Measurements from ENCODE around the gene PDE4B.

PDE4B gene

GRCh38 chr1:65979136-65980044 lies 186.7 kb downstream of the PDE4B start:
- no peak for DNase-seq (ENCODE audit: low read depth)
- no peak overlapping the region for H3K4me3 ChIP-seq (ENCODE audit: low read depth, low read length)
- no peak for TF ChIP-seq CTCF (IDR thresholded peaks at IDR 0.05; ENCODE audit: control insufficient read depth, extremely low read depth, insufficient read depth)

- no peak for TF ChIP-seq CTCF (IDR thresholded peaks at IDR 0.05; ENCODE audit: control insufficient read depth, extremely low read depth, insufficient read depth)
These were observed 187.5 kb downstream of the PDE4B start for GRCh38 chr1:65980237-65980636.

GRCh38 chr1:65983500-65983899 lies 190.8 kb downstream of the PDE4B start:
- DNase-seq (ENCODE audit: low read depth) = no peak
- no peak for TF ChIP-seq CTCF (IDR thresholded peaks at IDR 0.05; ENCODE audit: control insufficient read depth, extremely low read depth, insufficient read depth)
- no peak overlapping the region for H3K4me3 ChIP-seq (ENCODE audit: low read depth, low read length)

More at GRCh38 chr1:65980237-65980636, 187.5 kb downstream of the PDE4B start:
- H3K4me3 ChIP-seq (ENCODE audit: low read depth, low read length) = no peak overlapping the region
- DNase-seq (ENCODE audit: low read depth) = no peak

- no peak overlapping the region for H3K4me3 ChIP-seq (ENCODE audit: low read depth, low read length)
- no peak for TF ChIP-seq CTCF (IDR thresholded peaks at IDR 0.05; ENCODE audit: control insufficient read depth, extremely low read depth, insufficient read depth)
- DNase-seq (ENCODE audit: low read depth) = no peak
These were observed 192.8 kb downstream of the PDE4B start for GRCh38 chr1:65985393-65986066.

- no peak for TF ChIP-seq CTCF (IDR thresholded peaks at IDR 0.05; ENCODE audit: control insufficient read depth, extremely low read depth, insufficient read depth)
- DNase-seq (ENCODE audit: low read depth) = no peak
- H3K4me3 ChIP-seq (ENCODE audit: low read depth, low read length) = no peak overlapping the region
These were observed 193.5 kb downstream of the PDE4B start for GRCh38 chr1:65986146-65986545.

- H3K4me3 ChIP-seq (ENCODE audit: low read depth, low read length) = no peak overlapping the region
- TF ChIP-seq CTCF (IDR thresholded peaks at IDR 0.05; ENCODE audit: control insufficient read depth, extremely low read depth, insufficient read depth) = no peak
- DNase-seq (ENCODE audit: low read depth) = no peak
These were observed 197.5 kb downstream of the PDE4B start for GRCh38 chr1:65990161-65990560.

All from LNCaP clone FGC (cell line).